ENCODE results near the gene AP3D1.

- TF ChIP-seq GATA2 (IDR thresholded peaks at IDR 0.05; ENCODE audit: low read depth, low read length) = no peak
- TF ChIP-seq GATA3 (IDR thresholded peaks at IDR 0.05; ENCODE audit: low read depth, low read length) = no peak
Observed at GRCh38 chr19:2171349-2172145, 20.2 kb upstream of the AP3D1 start.

Measured in SH-SY5Y (cell line).